ENCODE measurements around the gene SND1.

GRCh38 chr7:128035712-128036111 lies 383.7 kb downstream of the SND1 start:
- TF ChIP-seq, protein P1, sequence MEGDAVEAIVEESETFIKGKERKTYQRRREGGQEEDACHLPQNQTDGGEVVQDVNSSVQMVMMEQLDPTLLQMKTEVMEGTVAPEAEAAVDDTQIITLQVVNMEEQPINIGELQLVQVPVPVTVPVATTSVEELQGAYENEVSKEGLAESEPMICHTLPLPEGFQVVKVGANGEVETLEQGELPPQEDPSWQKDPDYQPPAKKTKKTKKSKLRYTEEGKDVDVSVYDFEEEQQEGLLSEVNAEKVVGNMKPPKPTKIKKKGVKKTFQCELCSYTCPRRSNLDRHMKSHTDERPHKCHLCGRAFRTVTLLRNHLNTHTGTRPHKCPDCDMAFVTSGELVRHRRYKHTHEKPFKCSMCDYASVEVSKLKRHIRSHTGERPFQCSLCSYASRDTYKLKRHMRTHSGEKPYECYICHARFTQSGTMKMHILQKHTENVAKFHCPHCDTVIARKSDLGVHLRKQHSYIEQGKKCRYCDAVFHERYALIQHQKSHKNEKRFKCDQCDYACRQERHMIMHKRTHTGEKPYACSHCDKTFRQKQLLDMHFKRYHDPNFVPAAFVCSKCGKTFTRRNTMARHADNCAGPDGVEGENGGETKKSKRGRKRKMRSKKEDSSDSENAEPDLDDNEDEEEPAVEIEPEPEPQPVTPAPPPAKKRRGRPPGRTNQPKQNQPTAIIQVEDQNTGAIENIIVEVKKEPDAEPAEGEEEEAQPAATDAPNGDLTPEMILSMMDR (IDR thresholded peaks at IDR 0.05): peak in 3 of 5 experiments; percentile 23 to 31 (median 24)
- TF ChIP-seq POLR2A (IDR thresholded peaks at IDR 0.05) (no peak), POLR2AphosphoS5 (IDR thresholded peaks at IDR 0.05) (no peak)

Measured in transverse colon (tissue), 4 donors.